GM23248 (cell line): ENCODE results near the gene DIAPH1.

Experiments used
- EZH2 ChIP-seq: fragments of 200-600 bp; sonication (generic); IDR thresholded peaks from 2 replicates; pipeline ENCODE4 v1.6.1; 2018; ENCODE audit warnings: antibody characterized with exemption, mild to moderate bottlenecking; ENCODE audit not compliant: insufficient read depth, poor library complexity, severe bottlenecking
- EZH2phosphoT487 ChIP-seq: fragments of 200-600 bp; sonication (generic); IDR thresholded peaks from 2 replicates; pipeline ENCODE4 v1.6.1; 2018; ENCODE audit warnings: antibody characterized with exemption, moderate library complexity, mild to moderate bottlenecking, low read depth; ENCODE audit not compliant: insufficient read depth

GRCh38 chr5:141515141-141515540 is 103.7 kb downstream of the DIAPH1 start:
- no peak for TF ChIP-seq EZH2
- TF ChIP-seq EZH2phosphoT487, result no peak
